GM18867 (cell line): ENCODE data around the gene CHST3.
"Not testable (repeated sequence)": the region's sequence is repeated elsewhere in the genome, so short reads cannot be mapped to it uniquely, and the experiment has no call there.

ENCODE experiments used
- ATAC-seq: cut with Tn5 transposase; IDR thresholded peaks from one replicate; pipeline ENCODE4 v1.9.1; 2021; ENCODE audit warnings: mild to moderate bottlenecking, moderate library complexity; ENCODE audit not compliant: unreplicated experiment

The CHST3 gene

GRCh38 chr10:71985542-71986250 is 21.5 kb downstream of the CHST3 start:
- ATAC-seq: no peak

GRCh38 chr10:71988895-71989294 is 24.7 kb downstream of the CHST3 start:
- not testable (repeated sequence) for ATAC-seq

DNA sequence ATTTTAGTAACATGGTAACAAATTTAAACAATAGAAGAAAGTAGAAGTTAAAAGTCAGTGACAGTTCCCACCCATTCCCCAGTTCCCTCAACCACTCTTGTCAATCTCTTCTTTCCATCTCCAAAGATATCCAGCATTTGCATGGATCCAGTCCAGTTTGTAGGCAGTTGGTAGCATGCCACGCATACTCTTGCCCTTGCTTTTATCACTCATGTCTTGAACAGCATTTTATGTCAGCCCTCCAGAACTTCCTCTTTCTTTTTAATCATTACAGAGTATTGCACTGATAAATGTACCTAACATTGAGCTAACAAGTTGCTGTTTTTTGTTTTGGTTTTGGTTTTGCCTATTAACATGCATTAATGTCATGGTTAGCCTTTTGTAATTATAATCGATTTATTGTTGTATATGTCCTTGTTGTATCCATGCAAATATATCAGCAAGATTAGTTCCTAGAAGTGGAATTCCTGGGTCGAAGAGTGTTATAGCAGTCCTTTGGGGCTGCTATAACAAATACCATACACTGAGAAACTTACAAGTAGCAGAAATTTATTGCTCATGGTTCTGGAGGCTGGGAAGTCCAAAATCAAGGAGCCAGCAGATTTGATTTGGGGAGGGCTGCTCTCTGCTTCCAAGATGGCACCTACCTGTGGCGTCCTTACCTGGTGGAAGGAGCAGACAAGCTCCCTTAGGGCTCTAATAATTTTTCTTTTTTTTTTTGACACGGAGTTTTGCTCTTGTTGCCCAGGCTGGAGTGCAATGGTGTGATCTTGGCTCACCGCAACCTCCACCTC is 25.7 kb downstream of the CHST3 start:
- no peak for ATAC-seq

GRCh38 chr10:71990706-71991269 is 26.6 kb downstream of the CHST3 start:
- no peak for ATAC-seq

- no peak for ATAC-seq
Measured at GRCh38 chr10:71995449-71995848, 31.3 kb downstream of the CHST3 start.

- no peak for ATAC-seq
Measured at GRCh38 chr10:71995887-71996575, 31.8 kb downstream of the CHST3 start.

- ATAC-seq: no peak
Measured at GRCh38 chr10:71996592-71997371, 32.6 kb downstream of the CHST3 start.

DNA sequence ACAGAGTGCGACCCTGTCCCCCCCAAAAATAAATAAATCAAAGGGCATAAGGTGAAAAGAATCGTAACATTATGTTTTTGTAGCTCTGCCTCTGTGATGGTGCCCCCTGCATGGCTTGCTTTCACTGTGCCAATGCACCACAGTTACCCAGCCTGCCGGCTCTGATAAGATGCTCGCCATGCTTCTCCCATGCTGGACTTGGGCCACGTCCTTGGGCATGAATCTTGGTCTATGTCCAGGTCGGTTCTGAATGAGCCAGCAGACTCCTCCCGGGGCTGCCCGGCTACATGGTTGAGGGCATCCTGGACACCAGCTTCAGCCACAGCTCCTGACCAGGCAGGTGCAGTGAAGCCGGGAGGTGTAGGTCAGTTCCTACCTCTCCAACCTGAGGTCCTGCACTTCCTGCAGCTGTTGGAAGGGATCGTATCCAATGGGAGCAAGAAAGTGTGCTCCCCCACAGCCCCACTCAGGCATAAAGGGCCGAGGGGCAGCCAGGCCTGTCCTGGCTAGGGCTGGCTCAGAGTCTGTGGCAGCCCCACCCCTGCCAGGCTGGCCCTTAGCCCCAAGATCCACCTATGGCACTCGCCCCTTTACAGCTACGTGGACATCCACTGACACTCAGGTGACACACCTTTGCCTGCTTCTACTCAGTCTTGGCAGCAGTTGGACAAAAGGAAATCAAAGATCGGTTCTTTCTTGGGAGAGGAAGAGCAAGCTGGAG is 34.1 kb downstream of the CHST3 start:
- no peak for ATAC-seq

DNA sequence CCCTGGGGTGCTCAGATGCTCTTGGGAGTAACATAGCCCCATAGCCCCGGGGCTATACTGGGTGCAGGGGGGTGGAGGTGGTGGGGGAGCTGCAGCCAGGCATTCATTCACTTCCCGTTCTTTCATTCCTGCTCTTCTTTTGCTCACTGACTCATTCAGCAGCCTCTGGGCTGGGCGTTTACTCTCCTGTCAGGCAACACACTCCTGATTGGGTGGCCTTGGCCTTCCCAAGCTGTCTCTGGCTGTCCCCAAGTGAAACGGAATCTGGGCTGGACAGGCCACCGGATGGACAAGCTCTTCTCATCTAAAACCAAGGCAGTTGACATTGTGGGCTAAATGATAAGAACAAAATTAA is 34.6 kb downstream of the CHST3 start:
- no peak for ATAC-seq

DNA sequence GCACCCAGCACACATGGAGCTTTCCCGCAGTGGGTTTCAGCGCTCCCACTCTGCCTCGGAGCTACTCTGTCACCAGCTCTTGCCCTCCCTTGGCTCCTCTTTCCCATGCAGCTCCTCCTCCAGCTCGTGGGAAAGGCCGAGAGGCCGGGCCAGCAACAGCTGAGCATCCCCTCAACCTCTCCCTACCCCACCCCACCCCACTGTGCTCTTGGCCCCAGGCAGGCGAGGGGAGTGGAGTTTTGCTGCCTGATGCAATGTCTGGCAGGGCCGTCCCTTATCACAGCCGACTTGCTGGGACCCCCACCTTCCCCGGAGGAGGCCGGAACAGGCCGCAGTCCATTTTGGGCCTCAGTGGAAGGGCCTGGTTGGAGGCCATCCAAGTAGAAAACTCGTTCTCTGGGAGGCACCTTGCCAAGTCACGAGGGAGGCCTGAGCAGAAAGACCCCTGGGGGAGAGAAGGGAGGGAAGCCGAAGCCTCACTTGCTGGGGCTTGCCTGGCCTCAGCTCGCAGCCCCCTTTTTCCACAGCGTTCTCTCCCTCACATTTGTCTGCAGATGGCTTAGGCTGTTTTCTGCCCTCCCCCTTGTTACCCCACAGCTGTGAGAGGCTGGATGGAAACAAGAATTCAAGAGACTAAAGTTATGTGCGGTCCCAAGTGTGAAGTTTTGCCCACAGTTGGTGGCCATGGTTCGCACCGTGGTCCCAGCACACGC is 35.3 kb downstream of the CHST3 start:
- ATAC-seq: peak; percentile 75

DNA sequence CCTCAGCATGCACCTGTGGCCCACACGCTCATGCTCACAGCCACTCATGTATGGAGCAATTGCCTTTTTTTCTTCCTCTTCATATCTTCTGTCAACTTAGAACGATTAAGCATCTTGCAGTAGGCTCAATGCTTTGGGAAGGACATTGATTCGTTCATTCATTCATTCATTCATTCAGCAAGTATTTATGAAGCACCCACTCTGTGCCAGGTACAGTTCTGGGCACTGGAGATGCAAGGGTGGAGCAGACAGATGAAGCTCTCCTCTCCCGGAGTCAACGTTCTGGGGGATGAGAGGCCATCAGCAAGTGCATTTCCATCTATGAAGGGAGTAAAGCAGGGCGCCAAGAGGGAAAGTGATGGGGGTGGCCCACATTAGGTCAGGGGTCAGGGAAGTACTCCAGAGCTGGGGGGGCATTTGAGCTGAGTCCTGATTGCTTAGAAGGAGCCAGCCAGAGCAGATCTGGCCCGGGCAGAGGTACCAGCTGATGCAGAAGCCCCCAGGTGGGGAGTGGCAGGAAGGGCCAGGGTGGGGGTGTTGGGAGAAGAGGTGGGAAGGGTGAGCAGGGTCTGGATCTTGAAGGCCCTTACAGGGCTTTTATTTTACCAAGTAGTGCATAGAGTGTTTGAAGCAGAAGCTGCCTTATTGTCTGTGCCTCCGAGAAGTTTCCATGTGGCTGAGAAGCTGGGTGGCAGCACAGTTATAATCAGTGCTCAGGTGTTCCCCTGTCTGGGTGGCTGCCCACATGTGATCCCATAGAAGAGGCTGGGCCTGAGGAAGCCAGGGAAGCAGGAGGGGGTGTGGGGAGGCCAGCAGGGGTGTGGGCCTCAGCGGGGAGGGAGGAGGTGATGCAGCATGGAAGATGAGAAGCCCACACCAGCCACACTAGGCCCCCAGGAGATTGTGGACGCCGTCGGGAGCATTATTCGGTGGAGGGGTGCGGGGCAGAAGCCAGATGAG is 36.2 kb downstream of the CHST3 start:
- ATAC-seq: no peak

DNA sequence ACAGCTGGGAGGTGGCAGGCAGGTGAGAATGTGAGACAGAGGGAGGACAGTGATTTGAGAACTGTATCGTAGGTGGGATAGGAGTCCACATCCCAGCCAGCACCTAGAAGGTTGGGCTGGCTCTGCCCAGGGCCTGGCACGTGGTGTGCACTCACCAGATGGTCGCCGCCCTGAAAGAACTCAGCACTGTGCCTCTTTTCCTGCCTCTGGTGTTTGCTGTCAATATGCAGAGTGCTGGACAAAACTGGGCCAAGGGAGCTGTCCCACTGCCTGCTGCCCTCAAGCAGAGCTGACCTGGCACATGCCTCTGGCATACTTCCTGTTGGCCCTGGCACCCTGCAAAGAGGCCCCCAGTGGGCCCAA is 36.8 kb downstream of the CHST3 start:
- no peak for ATAC-seq

GRCh38 chr10:72002354-72003295 is 38.4 kb downstream of the CHST3 start:
- ATAC-seq: no peak

DNA sequence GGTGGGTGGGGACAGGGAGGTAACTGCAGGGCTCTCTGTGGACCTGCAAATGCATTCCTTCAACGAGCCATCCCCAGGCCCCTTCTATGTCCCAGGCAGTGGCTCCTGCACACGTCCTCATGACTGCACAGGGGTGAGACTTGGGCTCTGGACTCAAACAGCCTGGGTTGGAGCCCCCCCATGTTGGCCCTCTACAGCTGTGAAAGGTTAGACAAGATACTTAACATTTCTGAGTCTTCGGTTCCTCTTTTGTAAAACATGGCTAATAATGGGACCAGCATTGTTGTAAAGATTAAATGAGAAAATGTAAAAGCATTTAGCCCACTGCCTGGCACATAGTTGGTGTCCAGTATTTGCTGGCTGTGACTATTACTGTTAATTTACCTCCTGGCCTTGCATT is 41.8 kb downstream of the CHST3 start:
- peak; percentile 65 for ATAC-seq

DNA sequence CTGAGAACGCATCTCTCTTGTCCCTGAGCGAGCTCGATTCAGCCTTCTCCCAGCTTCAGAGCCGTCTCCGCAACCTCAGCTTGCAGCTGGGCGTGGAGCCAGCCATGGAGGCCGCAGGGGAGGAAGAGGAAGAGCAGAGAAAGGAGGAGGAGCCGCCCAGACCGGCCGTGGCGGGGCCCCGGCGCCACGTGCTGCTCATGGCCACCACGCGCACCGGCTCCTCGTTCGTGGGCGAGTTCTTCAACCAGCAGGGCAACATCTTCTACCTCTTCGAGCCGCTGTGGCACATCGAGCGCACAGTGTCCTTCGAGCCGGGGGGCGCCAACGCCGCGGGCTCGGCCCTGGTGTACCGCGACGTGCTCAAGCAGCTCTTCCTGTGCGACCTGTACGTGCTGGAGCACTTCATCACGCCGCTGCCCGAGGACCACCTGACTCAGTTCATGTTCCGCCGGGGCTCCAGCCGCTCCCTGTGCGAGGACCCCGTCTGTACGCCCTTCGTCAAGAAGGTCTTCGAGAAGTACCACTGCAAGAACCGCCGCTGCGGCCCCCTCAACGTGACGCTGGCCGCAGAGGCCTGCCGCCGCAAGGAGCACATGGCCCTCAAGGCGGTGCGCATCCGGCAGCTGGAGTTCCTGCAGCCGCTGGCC is 43.2 kb downstream of the CHST3 start:
- ATAC-seq: no peak

DNA sequence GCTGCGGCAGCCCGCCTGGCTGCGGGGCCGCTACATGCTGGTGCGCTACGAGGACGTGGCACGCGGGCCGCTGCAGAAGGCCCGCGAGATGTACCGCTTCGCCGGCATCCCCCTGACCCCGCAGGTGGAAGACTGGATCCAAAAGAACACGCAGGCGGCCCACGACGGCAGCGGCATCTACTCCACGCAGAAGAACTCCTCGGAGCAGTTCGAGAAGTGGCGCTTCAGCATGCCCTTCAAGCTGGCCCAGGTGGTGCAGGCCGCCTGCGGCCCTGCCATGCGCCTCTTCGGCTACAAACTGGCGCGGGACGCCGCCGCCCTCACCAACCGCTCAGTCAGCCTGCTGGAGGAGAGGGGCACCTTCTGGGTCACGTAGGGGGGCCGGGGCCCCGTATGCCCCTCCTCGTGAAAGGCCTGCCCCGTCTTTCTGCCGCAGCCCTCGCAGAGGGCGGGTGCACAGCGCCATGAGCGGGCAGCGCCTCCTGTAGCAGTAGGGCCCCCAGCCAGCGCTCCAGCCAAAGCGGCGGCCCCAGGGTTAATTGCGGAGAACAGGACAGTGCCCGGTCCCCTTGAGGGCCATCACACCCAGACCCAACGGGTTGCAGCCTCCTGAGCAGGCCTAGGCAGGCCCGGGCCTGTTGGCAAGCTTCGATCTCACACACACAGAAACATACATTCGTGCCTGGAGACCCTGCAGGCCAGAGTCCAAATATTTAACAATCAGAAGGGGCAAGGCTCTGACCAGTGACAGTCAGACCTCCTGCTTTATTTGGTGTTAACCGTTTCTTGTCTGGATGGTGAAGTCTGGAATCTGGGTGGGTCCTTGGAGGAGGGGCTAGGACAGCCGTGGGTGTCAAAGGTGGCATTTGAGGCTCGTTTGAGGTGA is 44.1 kb downstream of the CHST3 start:
- no peak for ATAC-seq
